ENCODE data around the gene GPR61.

The GPR61 gene

DNA sequence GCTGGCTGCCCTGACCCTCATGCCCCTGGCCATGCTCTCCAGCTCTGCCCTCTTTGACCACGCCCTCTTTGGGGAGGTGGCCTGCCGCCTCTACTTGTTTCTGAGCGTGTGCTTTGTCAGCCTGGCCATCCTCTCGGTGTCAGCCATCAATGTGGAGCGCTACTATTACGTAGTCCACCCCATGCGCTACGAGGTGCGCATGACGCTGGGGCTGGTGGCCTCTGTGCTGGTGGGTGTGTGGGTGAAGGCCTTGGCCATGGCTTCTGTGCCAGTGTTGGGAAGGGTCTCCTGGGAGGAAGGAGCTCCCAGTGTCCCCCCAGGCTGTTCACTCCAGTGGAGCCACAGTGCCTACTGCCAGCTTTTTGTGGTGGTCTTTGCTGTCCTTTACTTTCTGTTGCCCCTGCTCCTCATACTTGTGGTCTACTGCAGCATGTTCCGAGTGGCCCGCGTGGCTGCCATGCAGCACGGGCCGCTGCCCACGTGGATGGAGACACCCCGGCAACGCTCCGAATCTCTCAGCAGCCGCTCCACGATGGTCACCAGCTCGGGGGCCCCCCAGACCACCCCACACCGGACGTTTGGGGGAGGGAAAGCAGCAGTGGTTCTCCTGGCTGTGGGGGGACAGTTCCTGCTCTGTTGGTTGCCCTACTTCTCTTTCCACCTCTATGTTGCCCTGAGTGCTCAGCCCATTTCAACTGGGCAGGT, 3.8 kb downstream of the GPR61 start:
- Histone ChIP-seq H3K27ac (replicated peaks) (no peak overlapping the region), H3K27me3 (ENCODE audit: insufficient read depth, poor library complexity, severe bottlenecking) (no peaks in the 10 kb centered on the region), H3K4me3 (replicated peaks; ENCODE audit: insufficient read depth, low read length) (no peak overlapping the region)
- no peak for DNase-seq (ENCODE audit: low read depth in 1 of 2, low spot score in 1 of 2)
- TF ChIP-seq SPI1 (IDR thresholded peaks at IDR 0.05; ENCODE audit: borderline replicate concordance, low read depth) (no peak), POLR2AphosphoS5 (IDR thresholded peaks at IDR 0.05; ENCODE audit: low read depth) (no peak), GABPA (IDR thresholded peaks at IDR 0.05; ENCODE audit: low read depth) (no peak)

DNA sequence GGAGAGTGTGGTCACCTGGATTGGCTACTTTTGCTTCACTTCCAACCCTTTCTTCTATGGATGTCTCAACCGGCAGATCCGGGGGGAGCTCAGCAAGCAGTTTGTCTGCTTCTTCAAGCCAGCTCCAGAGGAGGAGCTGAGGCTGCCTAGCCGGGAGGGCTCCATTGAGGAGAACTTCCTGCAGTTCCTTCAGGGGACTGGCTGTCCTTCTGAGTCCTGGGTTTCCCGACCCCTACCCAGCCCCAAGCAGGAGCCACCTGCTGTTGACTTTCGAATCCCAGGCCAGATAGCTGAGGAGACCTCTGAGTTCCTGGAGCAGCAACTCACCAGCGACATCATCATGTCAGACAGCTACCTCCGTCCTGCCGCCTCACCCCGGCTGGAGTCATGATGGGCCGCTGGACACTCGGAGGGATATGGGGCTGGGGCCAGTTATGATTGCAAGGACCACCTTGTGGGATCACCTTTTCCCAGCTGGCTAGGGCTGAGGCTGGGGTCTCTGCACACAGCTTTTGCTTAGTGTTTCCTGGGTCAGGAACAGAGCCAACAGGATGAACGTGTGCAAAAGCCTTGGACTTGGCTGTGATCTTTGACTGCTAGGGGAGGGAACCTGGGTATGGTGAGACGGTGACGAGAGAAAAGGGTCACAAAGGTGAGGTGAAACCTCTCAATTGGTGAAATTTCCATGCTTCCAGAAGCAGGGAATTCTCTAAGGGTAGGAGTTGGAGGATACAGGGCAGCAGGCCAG, 4.5 kb downstream of the GPR61 start:
- no peak overlapping the region for H3K27ac ChIP-seq (replicated peaks)
- TF ChIP-seq GABPA (IDR thresholded peaks at IDR 0.05; ENCODE audit: low read depth) = no peak
- no peak for TF ChIP-seq POLR2AphosphoS5 (IDR thresholded peaks at IDR 0.05; ENCODE audit: low read depth)
- TF ChIP-seq SPI1 (IDR thresholded peaks at IDR 0.05; ENCODE audit: borderline replicate concordance, low read depth) = no peak
- TF ChIP-seq, protein P1, sequence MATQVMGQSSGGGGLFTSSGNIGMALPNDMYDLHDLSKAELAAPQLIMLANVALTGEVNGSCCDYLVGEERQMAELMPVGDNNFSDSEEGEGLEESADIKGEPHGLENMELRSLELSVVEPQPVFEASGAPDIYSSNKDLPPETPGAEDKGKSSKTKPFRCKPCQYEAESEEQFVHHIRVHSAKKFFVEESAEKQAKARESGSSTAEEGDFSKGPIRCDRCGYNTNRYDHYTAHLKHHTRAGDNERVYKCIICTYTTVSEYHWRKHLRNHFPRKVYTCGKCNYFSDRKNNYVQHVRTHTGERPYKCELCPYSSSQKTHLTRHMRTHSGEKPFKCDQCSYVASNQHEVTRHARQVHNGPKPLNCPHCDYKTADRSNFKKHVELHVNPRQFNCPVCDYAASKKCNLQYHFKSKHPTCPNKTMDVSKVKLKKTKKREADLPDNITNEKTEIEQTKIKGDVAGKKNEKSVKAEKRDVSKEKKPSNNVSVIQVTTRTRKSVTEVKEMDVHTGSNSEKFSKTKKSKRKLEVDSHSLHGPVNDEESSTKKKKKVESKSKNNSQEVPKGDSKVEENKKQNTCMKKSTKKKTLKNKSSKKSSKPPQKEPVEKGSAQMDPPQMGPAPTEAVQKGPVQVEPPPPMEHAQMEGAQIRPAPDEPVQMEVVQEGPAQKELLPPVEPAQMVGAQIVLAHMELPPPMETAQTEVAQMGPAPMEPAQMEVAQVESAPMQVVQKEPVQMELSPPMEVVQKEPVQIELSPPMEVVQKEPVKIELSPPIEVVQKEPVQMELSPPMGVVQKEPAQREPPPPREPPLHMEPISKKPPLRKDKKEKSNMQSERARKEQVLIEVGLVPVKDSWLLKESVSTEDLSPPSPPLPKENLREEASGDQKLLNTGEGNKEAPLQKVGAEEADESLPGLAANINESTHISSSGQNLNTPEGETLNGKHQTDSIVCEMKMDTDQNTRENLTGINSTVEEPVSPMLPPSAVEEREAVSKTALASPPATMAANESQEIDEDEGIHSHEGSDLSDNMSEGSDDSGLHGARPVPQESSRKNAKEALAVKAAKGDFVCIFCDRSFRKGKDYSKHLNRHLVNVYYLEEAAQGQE (IDR thresholded peaks at IDR 0.05; ENCODE audit: insufficient replicate concordance, low read depth) = no peak
- TF ChIP-seq, protein P2, sequence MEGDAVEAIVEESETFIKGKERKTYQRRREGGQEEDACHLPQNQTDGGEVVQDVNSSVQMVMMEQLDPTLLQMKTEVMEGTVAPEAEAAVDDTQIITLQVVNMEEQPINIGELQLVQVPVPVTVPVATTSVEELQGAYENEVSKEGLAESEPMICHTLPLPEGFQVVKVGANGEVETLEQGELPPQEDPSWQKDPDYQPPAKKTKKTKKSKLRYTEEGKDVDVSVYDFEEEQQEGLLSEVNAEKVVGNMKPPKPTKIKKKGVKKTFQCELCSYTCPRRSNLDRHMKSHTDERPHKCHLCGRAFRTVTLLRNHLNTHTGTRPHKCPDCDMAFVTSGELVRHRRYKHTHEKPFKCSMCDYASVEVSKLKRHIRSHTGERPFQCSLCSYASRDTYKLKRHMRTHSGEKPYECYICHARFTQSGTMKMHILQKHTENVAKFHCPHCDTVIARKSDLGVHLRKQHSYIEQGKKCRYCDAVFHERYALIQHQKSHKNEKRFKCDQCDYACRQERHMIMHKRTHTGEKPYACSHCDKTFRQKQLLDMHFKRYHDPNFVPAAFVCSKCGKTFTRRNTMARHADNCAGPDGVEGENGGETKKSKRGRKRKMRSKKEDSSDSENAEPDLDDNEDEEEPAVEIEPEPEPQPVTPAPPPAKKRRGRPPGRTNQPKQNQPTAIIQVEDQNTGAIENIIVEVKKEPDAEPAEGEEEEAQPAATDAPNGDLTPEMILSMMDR (IDR thresholded peaks at IDR 0.05; ENCODE audit: insufficient read depth, low read length) = no peak
- H3K4me3 ChIP-seq (replicated peaks; ENCODE audit: insufficient read depth, low read length) = no peak overlapping the region
- DNase-seq (ENCODE audit: low read depth in 1 of 2, low spot score in 1 of 2) = no peak
- H3K27me3 ChIP-seq (ENCODE audit: insufficient read depth, poor library complexity, severe bottlenecking) = no peaks in the 10 kb centered on the region

DNA sequence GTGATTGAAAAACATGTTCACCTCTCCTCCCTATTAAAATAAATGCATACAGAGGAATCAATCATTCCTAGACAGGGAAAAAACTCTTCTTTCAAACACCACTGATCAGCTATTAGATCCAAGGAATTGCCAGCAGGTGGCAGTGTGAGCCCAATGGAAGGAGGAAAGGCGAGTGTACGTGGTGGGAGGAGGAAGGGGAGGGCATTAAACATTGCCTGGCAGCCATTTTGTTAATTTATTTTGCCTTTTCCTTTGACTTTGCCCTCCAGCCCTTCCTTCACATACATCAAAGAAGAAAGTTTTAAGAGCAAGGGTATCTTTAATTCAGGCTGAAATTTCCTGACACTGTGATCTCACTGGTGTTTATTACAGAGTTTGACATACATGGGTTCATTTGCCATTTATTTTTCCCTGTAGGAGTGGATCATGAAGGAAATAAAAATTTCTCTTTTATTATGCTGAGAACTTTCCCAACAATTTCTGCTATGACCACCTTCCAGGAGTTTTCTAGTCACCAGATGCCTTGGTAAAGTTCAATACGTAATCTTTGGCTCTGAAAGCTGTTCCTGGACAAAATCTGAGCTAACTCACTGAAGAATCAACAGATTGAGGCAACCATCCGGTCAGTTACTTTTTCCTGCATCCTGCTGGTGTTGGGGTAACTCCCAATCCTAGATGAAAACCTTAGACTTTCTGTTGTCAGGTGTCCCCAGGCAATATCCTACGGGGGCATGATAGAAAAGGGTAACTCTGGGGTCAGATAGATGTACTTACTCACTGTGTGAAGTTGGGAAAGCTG, 6.8 kb downstream of the GPR61 start:
- peak; percentile 52 to 91 for DNase-seq (ENCODE audit: low read depth in 1 of 2, low spot score in 1 of 2)
- TF ChIP-seq, protein P1 (IDR thresholded peaks at IDR 0.05; ENCODE audit: insufficient replicate concordance, low read depth) = no peak
- TF ChIP-seq, protein P2 (IDR thresholded peaks at IDR 0.05; ENCODE audit: insufficient read depth, low read length) = peak; percentile 35

More for the DNA sequence above, 6.8 kb downstream of the GPR61 start:
- peak overlapping the region; percentile 9 for H3K4me3 ChIP-seq (replicated peaks; ENCODE audit: insufficient read depth, low read length)
- no peaks in the 10 kb centered on the region for H3K27me3 ChIP-seq (ENCODE audit: insufficient read depth, poor library complexity, severe bottlenecking)
- H3K27ac ChIP-seq (replicated peaks) = peak overlapping the region; percentile 91

All from HL-60 (cell line).